HepG2 (cell line): ENCODE data around the gene TREH. TPM values are rescaled to one million over a fixed set of nuclear protein-coding genes. Genes with fewer than 3 reads are reported as not detected.
A peak's percentile ranks its signal among the peaks of the same experiment; 100 is the strongest.

Experiments used
- ADNP ChIP-seq: sonication (generic); formaldehyde crosslinking; IDR thresholded peaks from 2 replicates; pipeline ENCODE4 v1.4.0; 2020; ENCODE audit warnings: missing genetic modification reagents
- ELF4 ChIP-seq: sonication (generic); formaldehyde crosslinking; IDR thresholded peaks from 2 replicates; pipeline ENCODE4 v1.5.0; 2020; ENCODE audit warnings: missing genetic modification reagents, mild to moderate bottlenecking, moderate library complexity, borderline replicate concordance
- EP300 ChIP-seq, 3 experiments: sonication (generic) in 1 of 3; formaldehyde crosslinking in 1 of 3; IDR thresholded peaks; 2 replicates each; pipeline versions ENCODE4 v1.5.1 to v1.6.1; 2011 to 2020; ENCODE audit warnings: low read depth in 2 of 3, low read length in 2 of 3, borderline replicate concordance in 1 of 3, improper control_type of control experiment in 1 of 3, mild to moderate bottlenecking in 1 of 3, missing genetic modification reagents in 1 of 3, moderate library complexity in 1 of 3
- FOXA1 ChIP-seq, 2 experiments: fragments of 450-650 bp in 1 of 2; sonication (generic) in 1 of 2; formaldehyde crosslinking in 1 of 2; IDR thresholded peaks; 2 replicates each; pipeline versions ENCODE4 v1.4.0 to v1.6.1; 2016 to 2020; ENCODE audit warnings: missing genetic modification reagents in 1 of 2
- GABPA ChIP-seq, 2 experiments: IDR thresholded peaks; 2 replicates each; pipeline ENCODE4 v1.6.1; 2011 to 2016; ENCODE audit warnings: low read depth in 2 of 2, low read length in 1 of 2, missing biosample characterization in 1 of 2, missing genetic modification characterization in 1 of 2
- KLF12 ChIP-seq: sonication (generic); formaldehyde crosslinking; IDR thresholded peaks from 2 replicates; pipeline ENCODE4 v1.4.0; 2020; ENCODE audit warnings: missing genetic modification reagents, borderline replicate concordance
- NR1H2 ChIP-seq: sonication (generic); formaldehyde crosslinking; IDR thresholded peaks from 2 replicates; pipeline ENCODE4 v1.8.1; 2022; ENCODE audit warnings: low read depth, missing genetic modification reagents, borderline replicate concordance
- PCBP2 ChIP-seq: fragments of 200-400 bp; formaldehyde crosslinking; optimal IDR thresholded peaks from 2 replicates; pipeline ENCODE3; 2018; ENCODE audit warnings: low read length, low read depth; ENCODE audit not compliant: poor library complexity, severe bottlenecking
- RBM39 ChIP-seq: fragments of 200-400 bp; formaldehyde crosslinking; IDR thresholded peaks from one replicate; pipeline ENCODE4 v1.6.1; 2018; ENCODE audit warnings: antibody characterized with exemption, mild to moderate bottlenecking, low read depth, low read length; ENCODE audit not compliant: poor library complexity, severe bottlenecking
- ZBTB7A ChIP-seq: sonication (generic); formaldehyde crosslinking; IDR thresholded peaks from 2 replicates; pipeline ENCODE4 v1.8.0; 2022; ENCODE audit warnings: mild to moderate bottlenecking, missing genetic modification reagents
- ZFX ChIP-seq: sonication (generic); formaldehyde crosslinking; IDR thresholded peaks from 2 replicates; pipeline ENCODE4 v1.4.0; 2020; ENCODE audit warnings: mild to moderate bottlenecking, low read depth, missing genetic modification reagents, moderate library complexity
- ZNF224 ChIP-seq: sonication (generic); formaldehyde crosslinking; IDR thresholded peaks from 2 replicates; pipeline ENCODE4 v1.5.0; 2020; ENCODE audit warnings: mild to moderate bottlenecking, missing genetic modification reagents
- ZNF563 ChIP-seq: sonication (generic); formaldehyde crosslinking; IDR thresholded peaks from 2 replicates; pipeline ENCODE4 v1.8.0; 2022; ENCODE audit warnings: mild to moderate bottlenecking, moderate library complexity, missing genetic modification reagents
- ZNF644 ChIP-seq: IDR thresholded peaks from 2 replicates; pipeline ENCODE4 v1.6.1; 2016; ENCODE audit warnings: low read depth
- ZNF678 ChIP-seq: sonication (generic); formaldehyde crosslinking; IDR thresholded peaks from 2 replicates; pipeline ENCODE4 v1.4.0; 2020; ENCODE audit warnings: mild to moderate bottlenecking, missing genetic modification reagents
- ZNF781 ChIP-seq: sonication (generic); formaldehyde crosslinking; IDR thresholded peaks from 2 replicates; pipeline ENCODE4 v1.5.1; 2020; ENCODE audit warnings: borderline replicate concordance, mild to moderate bottlenecking, missing genetic modification reagents; ENCODE audit errors: not compliant biosample characterization
- ZSCAN31 ChIP-seq: sonication (generic); formaldehyde crosslinking; IDR thresholded peaks from 2 replicates; pipeline ENCODE4 v1.5.0; 2020; ENCODE audit warnings: low read depth, mild to moderate bottlenecking, missing genetic modification reagents
- polyA plus RNA-seq, 8 experiments: library from polyadenylated mRNA; depleted of rRNA in 3 of 8; stranded (reverse) in 7 of 8; unstranded in 1 of 8; fragments of >200 nt; fragmentation: Illumina TruSeq in 4 of 8; extraction: Trizol in 4 of 8; gene quantifications; 2 replicates each; pipeline versions ENCODE4 v1.2.1 to v1.2.3, GENCODE V29; 2011 to 2016; ENCODE audit warnings: low read depth in 4 of 8, missing spikeins in 1 of 8, mixed read lengths in 1 of 8; ENCODE audit not compliant: insufficient read depth in 1 of 8
- total RNA-seq, 5 experiments: library from RNA; depleted of rRNA; stranded (reverse); fragments of >200 nt; fragmentation: Illumina TruSeq; extraction: Trizol; gene quantifications; 2 replicates each; pipeline ENCODE4 v1.2.3, GENCODE V29; 2016; ENCODE audit warnings: low read depth in 1 of 5
- TF ChIP-seq, protein P1 (sequence below): sonication (generic); formaldehyde crosslinking; IDR thresholded peaks from 2 replicates; pipeline ENCODE4 v1.5.1; 2020; ENCODE audit warnings: mild to moderate bottlenecking, missing genetic modification reagents, borderline replicate concordance
- TF ChIP-seq, protein P2 (sequence below): sonication (generic); formaldehyde crosslinking; IDR thresholded peaks from 2 replicates; pipeline ENCODE4 v1.5.1; 2020; ENCODE audit warnings: missing genetic modification reagents, mild to moderate bottlenecking, borderline replicate concordance
- TF ChIP-seq, protein P3 (sequence below): sonication (generic); formaldehyde crosslinking; conservative IDR thresholded peaks from 2 replicates; pipeline ENCODE4 v1.4.0; 2020; ENCODE audit warnings: missing genetic modification reagents
- TF ChIP-seq, protein P4 (sequence below): sonication (generic); formaldehyde crosslinking; IDR thresholded peaks from 2 replicates; pipeline ENCODE4 v1.4.0; 2020; ENCODE audit warnings: missing genetic modification reagents, mild to moderate bottlenecking, borderline replicate concordance

The TREH gene
- total and polyA plus RNA-seq, 2 of the 13 experiments (the other 11 are each of a cell fraction or from before 2014, with no cell fraction given): 0.53 to 0.86 TPM

DNA sequence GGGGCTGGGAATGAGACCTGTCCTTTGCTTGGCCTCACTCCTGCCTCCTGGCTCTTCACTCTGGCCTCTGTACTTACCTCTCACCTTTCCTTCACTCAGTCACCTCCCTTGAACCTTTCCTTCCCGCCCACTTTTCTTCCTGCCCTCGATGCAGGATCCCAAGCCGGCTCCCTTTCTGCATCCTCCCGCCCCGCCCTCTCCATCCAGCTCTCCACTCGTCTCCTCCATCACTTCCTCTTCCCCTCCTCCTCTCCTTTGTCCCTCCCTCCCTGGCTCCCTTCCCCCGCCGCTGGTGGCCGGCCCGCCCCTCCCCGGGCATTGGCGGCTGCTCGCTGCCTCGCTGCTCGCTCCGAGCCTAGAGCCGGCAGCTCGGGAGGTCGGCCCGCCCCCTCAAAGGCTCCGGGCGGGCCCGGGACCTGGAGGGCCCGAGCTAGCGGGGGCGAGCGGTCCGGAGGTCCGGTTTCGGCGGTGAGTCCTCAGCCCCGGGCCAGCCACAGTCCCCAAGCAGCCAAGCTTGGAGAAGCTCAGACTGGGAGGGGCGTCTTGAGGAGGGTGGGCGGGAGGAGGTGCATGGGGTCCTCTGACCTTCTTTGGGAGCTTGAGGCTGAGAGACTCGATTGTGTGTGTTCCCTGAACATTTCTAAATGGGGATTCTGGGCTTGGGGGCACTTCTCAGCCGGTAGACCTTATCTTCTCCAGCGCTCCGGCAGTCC is 58.2 kb downstream of the TREH start (continued):
- TF ChIP-seq RBM39 (peak; percentile 41), ELF4 (CRISPR knock-in tag) (0 out of 2 replicates have a peak, but pooled peaks have one; percentile 7), KLF12 (peak; percentile 37; the same call in 1 of the 2 replicates), ZBTB7A (CRISPR knock-in tag) (no peak), GABPA (IDR thresholded peaks at IDR 0.05; ENCODE audit: low read depth, low read length) (peak; percentile 44), GABPA (CRISPR knock-in tag; IDR thresholded peaks at IDR 0.05; ENCODE audit: low read depth) (peak; percentile 70), ZNF563 (CRISPR knock-in tag) (no peak; the same call in 1 of the 2 replicates), ZFX (CRISPR knock-in tag) (no peak; the same call in 1 of the 2 replicates), PCBP2 (no peak), NR1H2 (CRISPR knock-in tag) (no peak), FOXA1 (IDR thresholded peaks at IDR 0.05) (no peak), FOXA1 (CRISPR knock-in tag; IDR thresholded peaks at IDR 0.05) (no peak), ADNP (CRISPR knock-in tag) (no peak), ZNF781 (CRISPR knock-in tag) (peak; percentile 49), ZNF224 (no peak), ZNF678 (CRISPR knock-in tag) (0 out of 2 replicates have a peak, but pooled peaks have one; percentile 2), ZSCAN31 (CRISPR knock-in tag) (0 out of 2 replicates have a peak, but pooled peaks have one; percentile 9), EP300 (IDR thresholded peaks at IDR 0.05; ENCODE audit: low read depth in 2 of 2, low read length in 2 of 2) (no peak), EP300 (CRISPR knock-in tag; IDR thresholded peaks at IDR 0.05; ENCODE audit: borderline replicate concordance) (no peak), ZNF644 (CRISPR knock-in tag) (no peak)
- TF ChIP-seq, protein P1, sequence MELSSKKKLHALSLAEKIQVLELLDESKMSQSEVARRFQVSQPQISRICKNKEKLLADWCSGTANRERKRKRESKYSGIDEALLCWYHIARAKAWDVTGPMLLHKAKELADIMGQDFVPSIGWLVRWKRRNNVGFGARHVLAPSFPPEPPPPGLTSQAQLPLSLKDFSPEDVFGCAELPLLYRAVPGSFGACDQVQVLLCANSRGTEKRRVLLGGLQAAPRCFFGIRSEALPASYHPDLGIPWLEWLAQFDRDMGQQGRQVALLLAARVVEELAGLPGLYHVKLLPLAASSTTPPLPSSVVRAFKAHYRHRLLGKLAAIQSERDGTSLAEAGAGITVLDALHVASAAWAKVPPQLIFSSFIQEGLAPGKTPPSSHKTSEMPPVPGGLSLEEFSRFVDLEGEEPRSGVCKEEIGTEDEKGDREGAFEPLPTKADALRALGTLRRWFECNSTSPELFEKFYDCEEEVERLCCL (CRISPR knock-in tag): no peak
- TF ChIP-seq, protein P2, sequence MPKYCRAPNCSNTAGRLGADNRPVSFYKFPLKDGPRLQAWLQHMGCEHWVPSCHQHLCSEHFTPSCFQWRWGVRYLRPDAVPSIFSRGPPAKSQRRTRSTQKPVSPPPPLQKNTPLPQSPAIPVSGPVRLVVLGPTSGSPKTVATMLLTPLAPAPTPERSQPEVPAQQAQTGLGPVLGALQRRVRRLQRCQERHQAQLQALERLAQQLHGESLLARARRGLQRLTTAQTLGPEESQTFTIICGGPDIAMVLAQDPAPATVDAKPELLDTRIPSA (CRISPR knock-in tag): no peak
- TF ChIP-seq, protein P3, sequence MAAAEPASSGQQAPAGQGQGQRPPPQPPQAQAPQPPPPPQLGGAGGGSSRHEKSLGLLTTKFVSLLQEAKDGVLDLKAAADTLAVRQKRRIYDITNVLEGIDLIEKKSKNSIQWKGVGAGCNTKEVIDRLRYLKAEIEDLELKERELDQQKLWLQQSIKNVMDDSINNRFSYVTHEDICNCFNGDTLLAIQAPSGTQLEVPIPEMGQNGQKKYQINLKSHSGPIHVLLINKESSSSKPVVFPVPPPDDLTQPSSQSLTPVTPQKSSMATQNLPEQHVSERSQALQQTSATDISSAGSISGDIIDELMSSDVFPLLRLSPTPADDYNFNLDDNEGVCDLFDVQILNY (CRISPR knock-in tag): 0 out of 2 replicates have a peak, but pooled peaks have one; percentile 14
- TF ChIP-seq, protein P4, sequence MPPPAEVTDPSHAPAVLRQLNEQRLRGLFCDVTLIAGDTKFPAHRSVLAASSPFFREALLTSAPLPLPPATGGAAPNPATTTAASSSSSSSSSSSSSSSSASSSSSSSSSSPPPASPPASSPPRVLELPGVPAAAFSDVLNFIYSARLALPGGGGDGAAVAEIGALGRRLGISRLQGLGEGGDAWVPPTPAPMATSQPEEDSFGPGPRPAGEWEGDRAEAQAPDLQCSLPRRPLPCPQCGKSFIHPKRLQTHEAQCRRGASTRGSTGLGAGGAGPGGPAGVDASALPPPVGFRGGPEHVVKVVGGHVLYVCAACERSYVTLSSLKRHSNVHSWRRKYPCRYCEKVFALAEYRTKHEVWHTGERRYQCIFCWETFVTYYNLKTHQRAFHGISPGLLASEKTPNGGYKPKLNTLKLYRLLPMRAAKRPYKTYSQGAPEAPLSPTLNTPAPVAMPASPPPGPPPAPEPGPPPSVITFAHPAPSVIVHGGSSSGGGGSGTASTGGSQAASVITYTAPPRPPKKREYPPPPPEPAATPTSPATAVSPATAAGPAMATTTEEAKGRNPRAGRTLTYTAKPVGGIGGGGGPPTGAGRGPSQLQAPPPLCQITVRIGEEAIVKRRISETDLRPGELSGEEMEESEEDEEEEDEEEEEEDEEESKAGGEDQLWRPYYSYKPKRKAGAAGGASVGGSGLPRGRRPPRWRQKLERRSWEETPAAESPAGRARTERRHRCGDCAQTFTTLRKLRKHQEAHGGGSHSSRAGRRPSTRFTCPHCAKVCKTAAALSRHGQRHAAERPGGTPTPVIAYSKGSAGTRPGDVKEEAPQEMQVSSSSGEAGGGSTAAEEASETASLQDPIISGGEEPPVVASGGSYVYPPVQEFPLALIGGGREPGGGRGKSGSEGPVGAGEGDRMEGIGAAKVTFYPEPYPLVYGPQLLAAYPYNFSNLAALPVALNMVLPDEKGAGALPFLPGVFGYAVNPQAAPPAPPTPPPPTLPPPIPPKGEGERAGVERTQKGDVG (CRISPR knock-in tag): no peak
